Mesenchymal stem cell (in vitro differentiated cells and primary cell): ENCODE results near the gene KLHL26.
"Not testable (repeated sequence)": the region's sequence is repeated elsewhere in the genome, so short reads cannot be mapped to it uniquely, and the experiment has no call there.

ENCODE experiments used
- DNase-seq: peaks from one replicate; pipeline ENCODE4 v3.0.0-alpha.2; 2013
- H2AFZ ChIP-seq: one replicate; pipeline ENCODE4 v1.6.1; 2013; ENCODE audit warnings: low read depth, mild to moderate bottlenecking, control low read depth, inconsistent platforms, low read length, moderate library complexity
- H2AK5ac ChIP-seq: 2 replicates; pipeline ENCODE4 v1.6.1; 2013; ENCODE audit warnings: low read length, moderate library complexity, mild to moderate bottlenecking, inconsistent platforms; ENCODE audit not compliant: severe bottlenecking
- H2BK120ac ChIP-seq: one replicate; pipeline ENCODE4 v1.6.1; 2013; ENCODE audit warnings: low read depth, mild to moderate bottlenecking, inconsistent platforms, low read length, moderate library complexity
- H2BK12ac ChIP-seq, 2 experiments: one replicate each; pipeline ENCODE4 v1.6.1; 2013; ENCODE audit warnings: inconsistent platforms in 2 of 2, low read length in 2 of 2, mild to moderate bottlenecking in 2 of 2, moderate library complexity in 2 of 2, control low read depth in 1 of 2
- H2BK15ac ChIP-seq: one replicate; pipeline ENCODE4 v1.6.1; 2013; ENCODE audit warnings: mild to moderate bottlenecking, low read depth, inconsistent platforms; ENCODE audit not compliant: poor library complexity, severe bottlenecking
- H2BK5ac ChIP-seq: 2 replicates; pipeline ENCODE4 v1.6.1; 2013; ENCODE audit warnings: low read depth, mild to moderate bottlenecking, low read length, control low read depth, inconsistent platforms; ENCODE audit not compliant: poor library complexity, severe bottlenecking
- H3K14ac ChIP-seq, 2 experiments: one replicate each; pipeline ENCODE4 v1.6.1; 2013; ENCODE audit warnings: inconsistent platforms in 2 of 2, low read length in 2 of 2, control low read depth in 1 of 2, mild to moderate bottlenecking in 1 of 2, moderate library complexity in 1 of 2
- H3K18ac ChIP-seq, 2 experiments: one replicate each; pipeline ENCODE4 v1.6.1; 2013; ENCODE audit warnings: inconsistent platforms in 2 of 2, low read length in 2 of 2, control low read depth in 1 of 2, low read depth in 1 of 2, mild to moderate bottlenecking in 1 of 2
- H3K23ac ChIP-seq, 2 experiments: one replicate each; pipeline ENCODE4 v1.6.1; 2013; ENCODE audit warnings: inconsistent platforms in 2 of 2, low read length in 2 of 2, mild to moderate bottlenecking in 2 of 2, moderate library complexity in 2 of 2, control low read depth in 1 of 2
- H3K27ac ChIP-seq: 2 replicates; pipeline ENCODE4 v1.5.1; 2013; ENCODE audit warnings: mild to moderate bottlenecking, moderate library complexity, low read length, control low read depth, inconsistent platforms; ENCODE audit not compliant: poor library complexity, severe bottlenecking
- H3K27me3 ChIP-seq, 2 experiments: 2 replicates each; pipeline versions ENCODE4 v1.6.1 to v1.7.0; 2013; ENCODE audit warnings: low read length in 2 of 2, mild to moderate bottlenecking in 2 of 2, moderate library complexity in 2 of 2, control low read depth in 1 of 2, inconsistent platforms in 1 of 2; ENCODE audit not compliant: control insufficient read depth in 1 of 2, insufficient read depth in 1 of 2
- H3K36me3 ChIP-seq, 2 experiments: 2 replicates each; pipeline versions ENCODE4 v1.6.1 to v1.7.0; 2013; ENCODE audit warnings: low read length in 2 of 2, control low read depth in 1 of 2, inconsistent platforms in 1 of 2, low read depth in 1 of 2, mild to moderate bottlenecking in 1 of 2; ENCODE audit not compliant: insufficient read depth in 2 of 2, control insufficient read depth in 1 of 2
- H3K4ac ChIP-seq, 2 experiments: one replicate each; pipeline ENCODE4 v1.6.1; 2013; ENCODE audit warnings: inconsistent platforms in 2 of 2, low read length in 2 of 2, mild to moderate bottlenecking in 2 of 2, moderate library complexity in 2 of 2, control low read depth in 1 of 2, low read depth in 1 of 2
- H3K4me1 ChIP-seq: 2 replicates; pipeline ENCODE4 v1.6.1; 2013; ENCODE audit warnings: low read depth, low read length, control low read depth; ENCODE audit not compliant: control insufficient read depth, insufficient read depth
- H3K4me2 ChIP-seq: 2 replicates; pipeline ENCODE4 v1.6.1; 2013; ENCODE audit warnings: low read length, mild to moderate bottlenecking, inconsistent platforms; ENCODE audit not compliant: poor library complexity, severe bottlenecking
- H3K4me3 ChIP-seq, 2 experiments: 2 replicates each; pipeline versions ENCODE4 v1.5.1 to v1.7.0; 2013; ENCODE audit warnings: low read length in 2 of 2, mild to moderate bottlenecking in 2 of 2, control low read depth in 1 of 2, low read depth in 1 of 2; ENCODE audit not compliant: insufficient read depth in 1 of 2
- H3K79me1 ChIP-seq: replicated peaks from 2 replicates; pipeline ENCODE4 v1.6.1; 2013; ENCODE audit warnings: mild to moderate bottlenecking, control low read depth, low read length, inconsistent platforms; ENCODE audit not compliant: poor library complexity, severe bottlenecking
- H3K9ac ChIP-seq: 2 replicates; pipeline ENCODE4 v1.7.0; 2013; ENCODE audit warnings: mild to moderate bottlenecking, low read length, moderate library complexity
- H3K9me3 ChIP-seq: 2 replicates; pipeline ENCODE4 v1.7.0; 2013; ENCODE audit warnings: mild to moderate bottlenecking, low read length; ENCODE audit not compliant: control insufficient read depth
- H4K8ac ChIP-seq: one replicate; pipeline ENCODE4 v1.6.1; 2013; ENCODE audit warnings: inconsistent platforms, mild to moderate bottlenecking, low read length, moderate library complexity
- H4K91ac ChIP-seq: one replicate; pipeline ENCODE4 v1.6.1; 2013; ENCODE audit warnings: mild to moderate bottlenecking, low read length, inconsistent platforms
- WGBS: methylation state at CpG from one replicate; pipeline ENCODE4 v1.1.7; 2013; ENCODE audit warnings: mixed read lengths; 5-methylcytosine and 5-hydroxymethylcytosine counted together

The KLHL26 gene

DNA sequence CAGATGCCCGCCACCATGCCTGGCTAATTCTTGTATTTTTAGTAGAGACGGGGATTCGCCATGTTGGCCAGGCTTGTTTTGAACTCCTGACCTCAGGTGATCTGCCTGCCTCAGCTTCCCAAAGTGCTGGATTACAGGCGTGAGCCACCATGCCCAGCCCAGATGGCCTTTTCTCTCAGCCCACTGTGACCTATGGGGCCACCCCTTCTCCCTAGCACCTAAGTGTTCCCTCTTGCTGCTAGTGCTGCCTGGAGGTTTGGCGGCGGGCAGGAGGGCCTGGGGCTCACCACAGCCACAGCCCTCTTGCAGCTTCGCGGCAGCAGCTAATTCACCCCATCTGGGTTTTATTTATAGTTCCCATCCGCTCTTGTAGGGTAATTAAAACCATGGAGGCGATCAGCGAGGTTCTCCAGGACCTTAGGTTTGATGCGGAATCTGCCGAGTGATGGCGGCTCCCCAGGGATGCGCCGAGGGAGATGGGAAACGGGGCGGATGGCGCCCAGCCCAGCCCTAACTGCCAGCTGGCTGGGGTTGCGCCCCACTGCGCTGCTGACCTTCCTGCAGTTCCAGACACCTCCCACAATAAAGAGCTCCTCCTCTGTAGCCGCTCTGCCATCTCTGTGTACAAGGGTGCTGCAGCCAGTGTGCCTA lies 45.0 kb upstream of the KLHL26 start:
- Histone ChIP-seq H3K27ac (no peak overlapping the region), H3K14ac (no peak overlapping the region), H3K4me3 (peak overlapping the region in 1 of 2 experiments; percentile 40), H3K18ac (no peak overlapping the region), H3K9me3 (no peaks in the 10 kb centered on the region), H4K8ac (no peak overlapping the region), H3K23ac (no peak overlapping the region), H3K79me1 (peaks cover 2% of the 10 kb centered on the region), H3K4me2 (no peak overlapping the region), H2AFZ (no peak overlapping the region), H2AK5ac (no peak overlapping the region), H2BK120ac (no peak overlapping the region), H3K27me3 (peaks cover 3 to 14% of the 10 kb centered on the region in 2 experiments), H4K91ac (no peak overlapping the region), H3K4me1 (peaks cover 40% of the 10 kb centered on the region), H3K9ac (peak overlapping the region; percentile 41), H2BK12ac (no peak overlapping the region), H3K36me3 (peaks cover 9 to 16% of the 10 kb centered on the region in 2 experiments), H2BK15ac (no peak overlapping the region), H3K4ac (no peak overlapping the region), H2BK5ac (no peak overlapping the region)
- WGBS = 96% methylated on average over 22 of the region's 22 CpGs
- DNase-seq = no peak

DNA sequence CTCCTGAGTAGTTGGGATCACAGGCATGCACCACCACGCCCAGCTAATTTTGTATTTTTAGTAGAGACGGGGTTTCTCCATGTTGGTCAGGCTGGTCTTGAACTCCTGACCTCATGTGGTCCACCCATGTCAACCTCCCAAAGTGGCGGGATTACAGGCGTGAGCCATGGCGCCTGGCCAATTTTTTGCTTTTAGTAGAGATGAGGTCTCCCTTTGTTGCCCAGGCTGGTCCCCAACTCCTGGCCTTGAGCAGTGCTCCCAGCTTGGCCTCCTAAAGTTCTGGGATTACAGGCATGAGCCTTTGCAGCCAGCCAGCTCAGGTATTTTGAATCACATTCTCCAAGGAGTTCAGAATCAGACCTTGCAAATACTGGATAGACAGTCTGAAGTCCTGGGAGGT lies 44.1 kb upstream of the KLHL26 start:
- 96% methylated on average over 5 of the region's 5 CpGs for WGBS
- H4K91ac ChIP-seq, DNase-seq, H2BK120ac ChIP-seq, H3K4me2 ChIP-seq, H3K9me3 ChIP-seq, H2BK15ac ChIP-seq, H2BK12ac ChIP-seq, H3K4ac ChIP-seq, H2AFZ ChIP-seq, H3K4me3 ChIP-seq, H3K79me1 ChIP-seq, H3K18ac ChIP-seq, H2AK5ac ChIP-seq, H4K8ac ChIP-seq, H3K9ac ChIP-seq, H3K14ac ChIP-seq, H3K27ac ChIP-seq, H3K23ac ChIP-seq, H2BK5ac ChIP-seq: not testable (repeated sequence)
- peaks cover 40% of the 10 kb centered on the region for H3K4me1 ChIP-seq
- H3K27me3 ChIP-seq = peaks cover 3 to 16% of the 10 kb centered on the region in 2 experiments
- peaks cover 9 to 16% of the 10 kb centered on the region in 2 experiments for H3K36me3 ChIP-seq

DNA sequence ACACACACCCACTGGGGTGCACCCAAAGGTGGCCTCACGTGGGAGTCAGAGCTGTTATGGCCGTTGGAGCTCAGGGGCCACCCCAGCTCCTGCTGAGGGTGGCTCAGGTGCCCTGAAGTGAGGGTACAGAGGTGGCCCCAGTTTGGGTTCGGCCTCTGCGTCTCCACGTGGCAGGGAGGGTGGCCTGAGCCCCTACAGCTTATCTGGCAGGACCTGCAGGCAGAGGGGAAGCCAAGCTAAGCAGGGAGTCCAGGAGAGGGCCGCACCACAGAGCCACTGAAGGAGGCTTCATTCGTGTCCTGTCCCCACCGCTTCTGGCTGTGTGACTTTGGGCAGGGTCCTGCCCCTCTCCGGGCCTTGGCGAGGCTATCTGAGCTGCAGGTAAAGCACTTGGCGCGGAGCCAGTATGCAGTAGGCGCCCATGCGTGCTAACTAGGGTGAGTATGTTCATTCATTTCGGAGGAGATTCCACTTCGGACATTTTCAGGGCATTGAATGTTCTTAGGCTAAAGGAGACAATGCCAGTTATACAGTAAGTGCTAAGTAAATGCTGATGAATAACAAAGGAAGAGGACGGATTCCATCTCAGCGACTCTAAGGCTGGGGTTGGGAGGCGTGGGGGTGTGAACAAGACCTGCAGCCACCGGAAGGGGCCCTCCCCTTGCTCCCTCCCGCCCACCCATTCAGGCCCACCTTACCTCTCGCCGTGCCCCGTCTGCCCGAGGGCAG lies 43.3 kb upstream of the KLHL26 start:
- Histone ChIP-seq H3K4me1 (peaks cover 35% of the 10 kb centered on the region), H2BK120ac (no peak overlapping the region), H3K14ac (no peak overlapping the region), H3K9me3 (no peaks in the 10 kb centered on the region), H3K27ac (no peak overlapping the region), H4K91ac (peak overlapping the region; percentile 64), H3K4ac (no peak overlapping the region), H3K4me2 (peak overlapping the region; percentile 88), H3K79me1 (peaks cover 2% of the 10 kb centered on the region), H2BK12ac (no peak overlapping the region), H2BK15ac (no peak overlapping the region), H2AFZ (no peak overlapping the region), H2BK5ac (no peak overlapping the region), H3K27me3 (peaks cover 3 to 21% of the 10 kb centered on the region in 2 experiments), H2AK5ac (no peak overlapping the region), H3K18ac (peak overlapping the region; percentile 11 to 29), H3K36me3 (peaks cover 9 to 16% of the 10 kb centered on the region in 2 experiments), H3K4me3 (peak overlapping the region in 1 of 2 experiments; percentile 36), H4K8ac (peak overlapping the region; percentile 72), H3K9ac (no peak overlapping the region), H3K23ac (no peak overlapping the region)
- 43% methylated on average over 22 of the region's 25 CpGs for WGBS
- no peak for DNase-seq

DNA sequence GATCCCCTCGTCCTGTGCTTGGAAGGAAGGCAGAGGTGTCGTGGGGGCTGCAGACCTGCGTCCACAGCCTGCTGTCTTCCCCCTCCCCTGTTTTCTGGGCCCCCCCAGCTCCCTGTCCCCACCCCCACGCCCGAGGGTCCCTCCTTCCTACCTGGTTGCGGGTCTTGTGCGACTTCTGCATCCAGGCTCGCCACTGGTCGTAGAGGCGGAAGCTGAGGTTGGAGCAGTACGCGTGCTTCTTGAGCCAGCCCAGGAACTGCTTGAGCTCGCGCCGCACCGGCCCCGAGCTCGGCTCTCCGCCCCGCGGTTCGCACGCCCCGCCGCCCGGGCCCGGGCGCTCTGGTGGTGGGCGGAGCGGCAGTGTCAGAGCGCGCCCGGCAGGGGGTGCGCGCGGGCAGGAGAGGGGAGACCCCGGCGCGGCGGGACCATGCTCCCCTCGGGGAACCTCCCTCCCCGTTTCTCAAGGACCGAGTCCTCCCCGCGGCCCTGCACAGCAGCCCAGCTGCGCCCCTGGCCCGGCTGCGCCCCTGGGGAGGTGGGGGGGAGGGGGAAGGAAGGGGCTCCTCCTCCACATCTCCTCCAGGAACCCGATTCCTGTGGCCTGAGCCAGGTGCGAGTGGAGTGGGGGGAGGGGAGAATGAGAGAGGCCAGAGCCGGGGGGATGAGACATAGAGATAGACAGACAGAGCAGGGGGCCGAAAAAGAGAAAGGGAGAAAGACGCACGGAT lies 42.6 kb upstream of the KLHL26 start:
- Histone ChIP-seq H4K8ac (peak overlapping the region; percentile 36), H3K14ac (no peak overlapping the region), H3K36me3 (peaks cover 9 to 16% of the 10 kb centered on the region in 2 experiments), H3K27ac (no peak overlapping the region), H3K27me3 (peaks cover 4 to 27% of the 10 kb centered on the region in 2 experiments), H4K91ac (peak overlapping the region; percentile 20), H2BK5ac (no peak overlapping the region), H2AFZ (no peak overlapping the region), H3K9me3 (no peaks in the 10 kb centered on the region), H3K9ac (peak overlapping the region; percentile 70), H2BK12ac (no peak overlapping the region), H3K4me3 (peak overlapping the region; percentile 36 to 68), H2BK15ac (no peak overlapping the region), H2AK5ac (no peak overlapping the region), H2BK120ac (peak overlapping the region; percentile 95), H3K79me1 (peaks cover 2% of the 10 kb centered on the region), H3K4ac (no peak overlapping the region), H3K4me2 (peak overlapping the region; percentile 88), H3K23ac (no peak overlapping the region), H3K18ac (peak overlapping the region in 1 of 2 experiments; percentile 29), H3K4me1 (peaks cover 32% of the 10 kb centered on the region)
- WGBS = 2% methylated on average over 23 of the region's 54 CpGs
- peak; percentile 81 for DNase-seq
